H1 (cell line): Measurements from ENCODE around the gene THAP10. TPM values are rescaled to one million over a fixed set of nuclear protein-coding genes. Genes with fewer than 3 reads are reported as not detected.

ENCODE experiments used
- CTCF ChIA-PET: fragments of 300-600 bp; sonication (Branson Sonifier 250); formaldehyde crosslinking; loops from one replicate; lab custom pipeline; 2021; ENCODE audit not compliant: partially characterized antibody; lab: Charles Lee
- POLR2A ChIA-PET: fragments of 300-600 bp; sonication (Branson Sonifier 250); formaldehyde crosslinking; loops from one replicate; lab custom pipeline; 2021; ENCODE audit warnings: inconsistent platforms; ENCODE audit not compliant: partially characterized antibody; lab: Charles Lee
- DNase-seq, 2 experiments: peaks; one replicate each; pipeline versions ENCODE4 v3.0.0 to v3.0.0-alpha.2; 2010 to 2022; ENCODE audit warnings: low spot score in 2 of 2, low read depth in 1 of 2, mixed read lengths in 1 of 2
- FAIRE-seq: peaks from 2 replicates; lab custom pipeline; 2011; peaks lifted over from hg19 to GRCh38; lab: Jason Lieb, UNC
- H2AFZ ChIP-seq: 2 replicates; pipeline ENCODE4 v1.8.1; 2012; ENCODE audit warnings: low read length, inconsistent platforms
- H2AK5ac ChIP-seq: 2 replicates; pipeline ENCODE4 v1.6.1; 2013; ENCODE audit warnings: low read depth, low read length
- H2BK120ac ChIP-seq: replicated peaks from 2 replicates; pipeline ENCODE3; 2013; ENCODE audit warnings: low read depth, low read length, inconsistent platforms
- H2BK12ac ChIP-seq: 2 replicates; pipeline ENCODE4 v1.6.1; 2013; ENCODE audit warnings: low read depth, low read length
- H2BK15ac ChIP-seq: 2 replicates; pipeline ENCODE4 v1.6.1; 2013; ENCODE audit warnings: low read length
- H2BK20ac ChIP-seq: 2 replicates; pipeline ENCODE4 v1.6.1; 2013; ENCODE audit warnings: low read length
- H2BK5ac ChIP-seq: 2 replicates; pipeline ENCODE4 v1.6.1; 2013; ENCODE audit warnings: low read depth, low read length
- H3K14ac ChIP-seq: 2 replicates; pipeline ENCODE4 v1.6.1; 2013; ENCODE audit warnings: inconsistent platforms; ENCODE audit not compliant: insufficient read length
- H3K18ac ChIP-seq: 2 replicates; pipeline ENCODE4 v1.6.1; 2013; ENCODE audit warnings: low read length; ENCODE audit errors: extremely low read depth
- H3K23ac ChIP-seq: 2 replicates; pipeline ENCODE4 v1.6.1; 2013; ENCODE audit warnings: inconsistent platforms; ENCODE audit not compliant: insufficient read length
- H3K23me2 ChIP-seq: 2 replicates; pipeline ENCODE4 v1.6.1; 2013; ENCODE audit warnings: low read depth, low read length
- H3K27ac ChIP-seq: 2 replicates; pipeline ENCODE4 v1.6.1; 2011; ENCODE audit warnings: low read depth, low read length, inconsistent platforms
- H3K27me3 ChIP-seq, 4 experiments: replicated peaks in 1 of 4; 1 replicate in 1 of 4; 2 replicates in 3 of 4; pipeline versions ENCODE4 v1.6.1 to v1.8.1; 2011 to 2013; ENCODE audit warnings: low read length in 3 of 4, mild to moderate bottlenecking in 3 of 4, inconsistent platforms in 2 of 4, mixed read lengths in 2 of 4, moderate library complexity in 1 of 4; ENCODE audit not compliant: control insufficient read depth in 3 of 4, insufficient read depth in 3 of 4; ENCODE audit errors: extremely low read depth in 1 of 4
- H3K36me3 ChIP-seq, 4 experiments: 2 replicates each; pipeline versions ENCODE4 v1.6.1 to v1.8.1; 2011 to 2013; ENCODE audit warnings: mild to moderate bottlenecking in 4 of 4, low read length in 3 of 4, moderate library complexity in 2 of 4, control low read depth in 1 of 4, inconsistent platforms in 1 of 4; ENCODE audit not compliant: insufficient read depth in 4 of 4, control insufficient read depth in 2 of 4
- H3K4ac ChIP-seq: replicated peaks from 2 replicates; pipeline ENCODE3; 2013; ENCODE audit warnings: low read length, low read depth, mixed read lengths, inconsistent platforms; ENCODE audit not compliant: insufficient read length
- H3K4me1 ChIP-seq, 4 experiments: replicated peaks in 1 of 4; 1 replicate in 1 of 4; 2 replicates in 3 of 4; pipeline versions ENCODE4 v1.6.1 to v1.8.1; 2011 to 2013; ENCODE audit warnings: low read length in 3 of 4, inconsistent platforms in 2 of 4, mixed read lengths in 1 of 4; ENCODE audit not compliant: insufficient read depth in 4 of 4, control insufficient read depth in 3 of 4
- H3K4me2 ChIP-seq, 2 experiments: 2 replicates each; pipeline versions ENCODE4 v1.6.1 to v1.8.1; 2011 to 2013; ENCODE audit warnings: low read depth in 2 of 2, low read length in 2 of 2, control low read depth in 1 of 2, inconsistent platforms in 1 of 2, mild to moderate bottlenecking in 1 of 2; ENCODE audit not compliant: insufficient read depth in 1 of 2
- H3K4me3 ChIP-seq, 4 experiments: fragments of 200-600, 300-600 bp in 1 of 4; sonication (generic), shearing (Covaris generic), sonication (Bioruptor Twin) in 1 of 4; 2 replicates each; pipeline versions ENCODE4 v1.5.1 to v1.8.1; 2011 to 2016; ENCODE audit warnings: low read length in 4 of 4, low read depth in 3 of 4, control low read depth in 2 of 4, inconsistent platforms in 2 of 4, mild to moderate bottlenecking in 2 of 4, mixed read lengths in 1 of 4, moderate library complexity in 1 of 4; ENCODE audit not compliant: insufficient read depth in 2 of 4; ENCODE audit errors: extremely low read depth in 1 of 4
- H3K56ac ChIP-seq: replicated peaks from 2 replicates; pipeline ENCODE3; 2013; ENCODE audit warnings: low read depth, mild to moderate bottlenecking, mixed read lengths, low read length, inconsistent platforms; ENCODE audit not compliant: insufficient read length
- H3K79me1 ChIP-seq: 2 replicates; pipeline ENCODE4 v1.6.1; 2013; ENCODE audit warnings: low read depth, low read length, control low read depth
- H3K79me2 ChIP-seq, 2 experiments: 2 replicates each; pipeline versions ENCODE4 v1.6.1 to v1.8.1; 2012 to 2013; ENCODE audit warnings: low read length in 2 of 2, mild to moderate bottlenecking in 2 of 2, inconsistent platforms in 1 of 2; ENCODE audit not compliant: insufficient read depth in 2 of 2, control insufficient read depth in 1 of 2
- H3K9ac ChIP-seq, 4 experiments: replicated peaks in 1 of 4; 1 replicate in 1 of 4; 2 replicates in 3 of 4; pipeline versions ENCODE4 v1.6.1 to v1.8.1; 2011 to 2013; ENCODE audit warnings: low read depth in 3 of 4, low read length in 3 of 4, control low read depth in 2 of 4, mild to moderate bottlenecking in 2 of 4, moderate library complexity in 2 of 4, inconsistent platforms in 1 of 4; ENCODE audit errors: extremely low read depth in 1 of 4
- H3K9me3 ChIP-seq, 2 experiments: 2 replicates each; pipeline versions ENCODE4 v1.6.1 to v1.8.1; 2012 to 2013; ENCODE audit warnings: mild to moderate bottlenecking in 2 of 2, moderate library complexity in 2 of 2, control low read depth in 1 of 2, inconsistent platforms in 1 of 2, low read depth in 1 of 2, low read length in 1 of 2, mixed read lengths in 1 of 2; ENCODE audit not compliant: insufficient read depth in 2 of 2
- H4K20me1 ChIP-seq, 2 experiments: replicated peaks in 1 of 2; 2 replicates each; pipeline versions ENCODE3 to v1.8.1; 2011 to 2013; ENCODE audit warnings: inconsistent platforms in 2 of 2, low read length in 2 of 2, mild to moderate bottlenecking in 1 of 2; ENCODE audit not compliant: insufficient read depth in 2 of 2, control insufficient read depth in 1 of 2
- H4K5ac ChIP-seq: 2 replicates; pipeline ENCODE4 v1.6.1; 2013; ENCODE audit warnings: low read length, low read depth, mixed read lengths, inconsistent platforms; ENCODE audit not compliant: insufficient read length
- H4K8ac ChIP-seq: 2 replicates; pipeline ENCODE4 v1.8.0; 2013; ENCODE audit warnings: mild to moderate bottlenecking, moderate library complexity, low read length, inconsistent platforms; ENCODE audit not compliant: insufficient read depth; ENCODE audit errors: extremely low read depth
- H4K91ac ChIP-seq: replicated peaks from 2 replicates; pipeline ENCODE3; 2013; ENCODE audit warnings: low read length, mixed read lengths, inconsistent platforms; ENCODE audit not compliant: insufficient read length
- CHD1 ChIP-seq: IDR thresholded peaks from 2 replicates; pipeline ENCODE4 v1.6.1; 2012; ENCODE audit warnings: low read depth, low read length, improper control_type of control experiment
- EP300 ChIP-seq, 2 experiments: IDR thresholded peaks; 1 replicate in 1 of 2; 2 replicates in 1 of 2; pipeline ENCODE4 v1.6.1; 2011 to 2012; ENCODE audit warnings: low read depth in 2 of 2, low read length in 2 of 2, mild to moderate bottlenecking in 2 of 2, borderline replicate concordance in 1 of 2, inconsistent platforms in 1 of 2, moderate library complexity in 1 of 2
- GTF2F1 ChIP-seq: IDR thresholded peaks from 2 replicates; pipeline ENCODE4 v1.6.1; 2012; ENCODE audit warnings: low read depth, low read length, improper control_type of control experiment, borderline replicate concordance
- HDAC6 ChIP-seq: IDR thresholded peaks from one replicate; pipeline ENCODE4 v1.7.1; 2012; ENCODE audit warnings: low read depth, mild to moderate bottlenecking, inconsistent platforms, low read length, moderate library complexity
- KDM5A ChIP-seq: fragments of 200-600 bp; IDR thresholded peaks from 2 replicates; pipeline ENCODE4 v1.7.1; 2012; ENCODE audit warnings: mild to moderate bottlenecking, low read length, inconsistent platforms, mixed read lengths
- NANOG ChIP-seq: IDR thresholded peaks from 2 replicates; pipeline ENCODE4 v1.6.1; 2011; ENCODE audit warnings: low read length, low read depth, mild to moderate bottlenecking, inconsistent platforms; ENCODE audit not compliant: insufficient read depth, poor library complexity, severe bottlenecking
- NRF1 ChIP-seq: IDR thresholded peaks from 2 replicates; pipeline ENCODE4 v1.6.1; 2011; ENCODE audit warnings: mild to moderate bottlenecking, low read depth, low read length, improper control_type of control experiment
- RBBP5 ChIP-seq: IDR thresholded peaks from 2 replicates; pipeline ENCODE4 v1.7.1; 2012; ENCODE audit warnings: low read depth, mild to moderate bottlenecking, inconsistent platforms, low read length, moderate library complexity, borderline replicate concordance
- SAP30 ChIP-seq: fragments of 300-600 bp; sonication (generic); IDR thresholded peaks from 2 replicates; pipeline ENCODE4 v1.7.1; 2012; ENCODE audit warnings: low read length, moderate library complexity, mild to moderate bottlenecking, inconsistent platforms; ENCODE audit not compliant: insufficient read depth, insufficient replicate concordance
- TBP ChIP-seq: IDR thresholded peaks from 2 replicates; pipeline ENCODE4 v1.6.1; 2011; ENCODE audit warnings: low read depth, low read length, improper control_type of control experiment
- WGBS, 2 experiments: shearing (Covaris generic) in 1 of 2; methylation state at CpG; one replicate each; pipeline versions ENCODE4 v1.1.6 to v1.1.7; 2013 to 2015; ENCODE audit warnings: low lambda C conversion rate in 2 of 2, mixed read lengths in 2 of 2, inconsistent platforms in 1 of 2, low coverage in 1 of 2, missing lambda C conversion rate in 1 of 2; ENCODE audit not compliant: insufficient replicate concordance in 2 of 2, insufficient coverage in 1 of 2, insufficient read length in 1 of 2; ENCODE audit errors: extremely low coverage in 1 of 2, missing lambda C conversion rate in 1 of 2; 5-methylcytosine and 5-hydroxymethylcytosine counted together
- polyA plus RNA-seq, 7 experiments: library from polyadenylated mRNA; depleted of rRNA in 3 of 7; stranded (reverse) in 5 of 7; unstranded in 2 of 7; fragments of >200 nt in 5 of 7; fragments of 200-250 nt in 2 of 7; gene quantifications; 1 replicate in 5 of 7; 2 replicates in 1 of 7; 4 replicates in 1 of 7; pipeline versions ENCODE4 v1.2.1 to v1.2.3, GENCODE V29; 2011 to 2013; ENCODE audit warnings: missing spikeins in 2 of 7, mixed read lengths in 2 of 7
- total RNA-seq: library from RNA; stranded (reverse); fragmentation: NEBNext Ultra II Directional; extraction: Animal tissue kit (Norgen Biotek cat#: 25700); gene quantifications from 2 replicates; pipeline ENCODE4 v1.2.1, GENCODE V29; 2021
- TF ChIP-seq, protein P1 (sequence below): IDR thresholded peaks from 2 replicates; pipeline ENCODE4 v1.6.1; 2011; ENCODE audit warnings: low read depth, mild to moderate bottlenecking, low read length; ENCODE audit not compliant: insufficient read depth
- TF ChIP-seq, protein P2 (sequence below): IDR thresholded peaks from 2 replicates; pipeline ENCODE4 v1.6.1; 2012; ENCODE audit warnings: inconsistent platforms

THAP10 gene
- total and polyA plus RNA-seq, 2 of the 8 experiments (the other 6 are each of a cell fraction or from before 2014, with no cell fraction given): 2.8 to 4.5 TPM

DNA sequence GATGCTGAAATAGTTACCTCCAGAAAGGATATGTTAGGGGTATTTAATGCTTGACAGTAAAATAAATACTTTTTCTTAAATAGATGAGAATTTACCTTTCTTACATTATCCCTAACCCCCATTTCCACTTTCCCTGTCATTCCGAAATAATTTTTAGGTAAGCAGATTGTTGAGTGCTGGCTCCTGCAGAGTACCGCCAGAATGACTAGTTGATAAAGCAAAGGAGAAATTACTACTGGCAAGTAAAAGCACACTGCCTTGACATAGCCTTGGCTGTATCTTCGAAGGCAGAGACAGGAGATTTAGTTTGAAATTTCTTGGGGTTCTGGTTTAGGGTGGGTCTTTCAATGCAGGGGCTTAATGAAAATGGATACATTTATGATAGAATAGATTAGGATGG lies 41.2 kb upstream of the THAP10 start:
- Histone ChIP-seq H3K4me2 (no peak overlapping the region), H3K18ac (no peak overlapping the region), H3K56ac (no peak overlapping the region), H4K5ac (no peak overlapping the region), H3K9me3 (no peaks in the 10 kb centered on the region), H3K27ac (no peak overlapping the region), H3K23ac (no peak overlapping the region), H3K9ac (no peak overlapping the region), H3K23me2 (no peaks in the 10 kb centered on the region), H2BK5ac (no peak overlapping the region), H3K4me3 (no peak overlapping the region), H2BK120ac (no peak overlapping the region), H3K36me3 (no peaks in the 10 kb centered on the region), H2AK5ac (no peak overlapping the region), H2BK20ac (no peak overlapping the region), H3K79me1 (no peaks in the 10 kb centered on the region), H3K4me1 (no peaks in the 10 kb centered on the region), H4K8ac (no peak overlapping the region), H3K14ac (no peak overlapping the region), H2BK15ac (no peak overlapping the region), H2AFZ (no peak overlapping the region), H3K4ac (no peak overlapping the region), H3K79me2 (no peaks in the 10 kb centered on the region), H2BK12ac (no peak overlapping the region), H4K20me1 (no peaks in the 10 kb centered on the region), H3K27me3 (no peaks in the 10 kb centered on the region), H4K91ac (no peak overlapping the region)
- 64% methylated on average over 3 of the region's 3 CpGs; no CpG with 5 or more reads in 1 of the 2 experiments for WGBS, 2 experiments
- ChIA-PET POLR2A (no interaction called here), CTCF (interaction anchor here (1.4 kb wide), 1 partner anchor 15 kb away, joined by 3 read pairs; no protein-coding TSS in a partner anchor)
- no peak for FAIRE-seq
- DNase-seq: no peak
- TF ChIP-seq GTF2F1 (no peak), EP300 (IDR thresholded peaks at IDR 0.05; ENCODE audit: borderline replicate concordance in 1 of 2, low read depth in 2 of 2, low read length in 2 of 2) (no peak), SAP30 (no peak), NRF1 (no peak), RBBP5 (no peak), KDM5A (no peak), CHD1 (no peak), TBP (no peak), HDAC6 (no peak), NANOG (no peak)
- TF ChIP-seq, protein P1, sequence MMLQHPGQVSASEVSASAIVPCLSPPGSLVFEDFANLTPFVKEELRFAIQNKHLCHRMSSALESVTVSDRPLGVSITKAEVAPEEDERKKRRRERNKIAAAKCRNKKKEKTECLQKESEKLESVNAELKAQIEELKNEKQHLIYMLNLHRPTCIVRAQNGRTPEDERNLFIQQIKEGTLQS: no peak
- TF ChIP-seq, protein P2, sequence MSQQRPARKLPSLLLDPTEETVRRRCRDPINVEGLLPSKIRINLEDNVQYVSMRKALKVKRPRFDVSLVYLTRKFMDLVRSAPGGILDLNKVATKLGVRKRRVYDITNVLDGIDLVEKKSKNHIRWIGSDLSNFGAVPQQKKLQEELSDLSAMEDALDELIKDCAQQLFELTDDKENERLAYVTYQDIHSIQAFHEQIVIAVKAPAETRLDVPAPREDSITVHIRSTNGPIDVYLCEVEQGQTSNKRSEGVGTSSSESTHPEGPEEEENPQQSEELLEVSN: no peak
